Activated T-cell treated with anti-CD3 and anti-CD28 coated beads, Interleukin-2, amount 50 U/mL, for 24 hours (primary cell): ENCODE measurements around the gene AMZ1.

Source experiments
- DNase-seq: peaks from one replicate; pipeline ENCODE4 v3.0.0-alpha.2; 2020
- H3K27ac Mint-ChIP-seq: 2 replicates; pipeline ENCODE4 v1.8.0; 2020; ENCODE audit warnings: mild to moderate bottlenecking, mixed read lengths
- H3K27me3 Mint-ChIP-seq: 2 replicates; pipeline ENCODE4 v1.8.0; 2020; ENCODE audit warnings: mixed read lengths
- H3K36me3 Mint-ChIP-seq: 2 replicates; pipeline ENCODE4 v1.8.0; 2020; ENCODE audit warnings: low read depth, mixed read lengths
- H3K4me1 Mint-ChIP-seq: 2 replicates; pipeline ENCODE4 v1.8.0; 2020; ENCODE audit warnings: low read depth, mixed read lengths
- H3K4me3 Mint-ChIP-seq: 2 replicates; pipeline ENCODE4 v1.8.0; 2020; ENCODE audit warnings: mild to moderate bottlenecking, moderate library complexity, mixed read lengths
- H3K9me3 Mint-ChIP-seq: 2 replicates; pipeline ENCODE4 v1.8.0; 2020; ENCODE audit warnings: mixed read lengths

Gene AMZ1

DNA sequence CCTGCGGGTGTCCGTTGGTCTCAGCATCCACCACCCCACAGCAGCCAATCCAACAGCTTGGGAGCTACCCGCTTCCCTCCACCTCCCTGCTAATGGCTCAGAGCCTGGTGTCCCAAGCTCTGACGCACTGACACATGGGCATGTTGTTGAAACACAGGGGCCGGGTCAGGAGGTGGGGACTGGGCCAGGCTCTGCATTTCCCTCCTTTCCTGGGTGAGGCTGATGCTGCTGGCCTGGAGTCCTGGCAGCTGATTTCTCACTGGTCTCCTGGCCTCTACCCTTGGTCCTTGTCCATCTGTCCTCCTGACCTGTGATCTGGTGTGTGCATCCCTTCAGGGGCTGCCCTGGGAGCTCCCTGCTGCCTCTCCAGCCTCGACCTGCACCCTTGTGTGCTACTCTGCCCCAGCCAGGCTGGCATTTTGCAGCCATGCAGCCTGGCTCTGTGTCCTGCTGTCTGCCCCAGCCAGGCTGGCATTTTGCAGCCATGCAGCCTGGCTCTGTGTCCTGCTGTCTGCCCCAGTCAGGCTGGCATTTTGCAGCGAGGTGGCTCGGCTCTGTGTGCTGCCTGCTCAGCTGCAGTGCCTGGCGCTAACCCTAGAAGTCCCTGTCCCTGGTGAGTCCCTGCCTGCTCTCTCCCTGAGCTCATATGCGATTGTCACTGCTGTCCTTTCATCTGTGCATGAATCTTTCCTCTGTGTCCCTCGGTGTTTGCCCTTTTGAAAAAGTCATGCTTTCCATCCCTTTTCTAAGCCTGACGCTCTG is 14.0 kb downstream of the AMZ1 start:
- Mint-ChIP-seq H3K9me3 (no peaks in the 10 kb centered on the region), H3K27ac (no peak overlapping the region), H3K36me3 (no peaks in the 10 kb centered on the region), H3K27me3 (no peaks in the 10 kb centered on the region), H3K4me3 (no peak overlapping the region), H3K4me1 (peaks cover 23% of the 10 kb centered on the region)
- DNase-seq: no peak

DNA sequence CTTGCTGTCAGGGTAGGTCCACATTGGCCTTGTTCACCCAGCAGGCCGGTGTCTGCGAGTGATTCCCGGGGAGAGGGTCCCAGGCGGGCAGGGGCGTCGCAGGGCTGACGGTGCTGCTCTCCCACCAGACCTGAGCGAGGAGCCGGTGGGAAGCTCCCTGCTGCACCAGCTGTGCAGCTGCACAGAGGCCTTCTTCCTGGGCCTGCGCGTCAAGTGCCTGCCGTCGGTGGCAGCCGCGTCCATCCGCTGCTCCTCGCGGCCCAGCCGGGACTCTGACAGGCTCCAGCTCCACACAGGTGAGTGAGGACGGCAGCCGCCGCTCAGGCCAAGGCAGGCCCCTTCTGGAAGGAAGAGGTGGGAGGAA is 14.6 kb downstream of the AMZ1 start:
- no peaks in the 10 kb centered on the region for H3K36me3 Mint-ChIP-seq
- H3K27ac Mint-ChIP-seq: no peak overlapping the region
- DNase-seq: no peak
- H3K9me3 Mint-ChIP-seq: no peaks in the 10 kb centered on the region
- H3K4me3 Mint-ChIP-seq: no peak overlapping the region
- peaks cover 23% of the 10 kb centered on the region for H3K4me1 Mint-ChIP-seq
- no peaks in the 10 kb centered on the region for H3K27me3 Mint-ChIP-seq

DNA sequence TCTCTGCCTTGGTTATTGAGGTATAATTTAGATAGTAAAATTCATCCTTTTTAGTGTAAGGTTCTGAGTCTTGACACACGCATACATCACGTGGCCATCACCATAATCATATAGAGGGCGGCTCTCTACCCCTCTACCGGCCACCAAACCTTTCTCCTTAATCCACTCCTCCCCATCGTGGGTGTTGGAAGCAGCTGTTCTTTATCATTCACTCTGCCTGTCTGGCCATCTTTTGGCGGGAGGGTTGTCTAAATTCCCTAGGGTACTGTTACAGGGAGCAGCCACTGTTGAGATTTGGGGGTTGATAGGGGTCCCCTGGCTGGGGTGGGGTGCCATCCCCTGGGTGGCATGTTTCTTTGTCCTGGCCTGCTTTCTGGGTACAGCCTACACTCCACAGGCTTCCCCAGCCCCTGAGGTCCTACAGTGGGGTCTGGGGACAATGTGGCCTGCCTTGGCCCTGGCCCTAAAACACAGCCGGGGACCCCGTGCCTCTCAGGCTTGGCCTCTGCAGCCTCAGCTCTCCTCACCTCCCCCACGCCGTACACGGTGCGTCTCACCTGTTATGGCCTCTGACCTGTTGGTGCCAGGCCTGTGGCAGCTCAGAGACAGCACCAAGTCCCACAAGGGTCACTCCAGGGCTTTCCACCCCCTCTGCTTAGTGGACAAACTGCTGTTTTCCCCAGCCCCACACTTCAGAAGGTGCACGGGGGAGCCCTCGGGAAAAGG is 17.5 kb downstream of the AMZ1 start:
- no peaks in the 10 kb centered on the region for H3K36me3 Mint-ChIP-seq
- H3K27ac Mint-ChIP-seq: no peak overlapping the region
- H3K4me1 Mint-ChIP-seq: peaks cover 12% of the 10 kb centered on the region
- H3K4me3 Mint-ChIP-seq: no peak overlapping the region
- H3K27me3 Mint-ChIP-seq: no peaks in the 10 kb centered on the region
- no peaks in the 10 kb centered on the region for H3K9me3 Mint-ChIP-seq
- DNase-seq: no peak

DNA sequence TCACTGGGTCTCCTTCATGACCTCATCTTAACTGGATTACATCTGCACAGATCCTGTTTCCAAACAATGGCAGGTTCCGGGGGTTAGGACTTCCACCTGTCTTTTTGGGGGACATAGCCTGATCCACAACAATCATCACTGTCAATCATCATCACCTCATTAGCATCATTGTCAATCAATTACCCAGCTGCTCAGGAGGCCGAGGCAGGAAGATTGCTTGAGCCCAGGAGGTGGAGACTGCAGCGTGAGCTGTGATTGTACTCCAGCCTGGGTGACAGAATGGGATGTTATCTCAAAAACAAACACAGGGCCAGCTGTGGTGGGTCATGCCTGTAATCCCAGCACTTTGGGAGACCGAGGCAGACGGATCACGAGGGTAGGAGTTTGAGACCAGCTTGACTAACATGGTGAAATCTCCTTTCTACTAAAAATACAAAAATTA is 18.7 kb downstream of the AMZ1 start:
- Mint-ChIP-seq H3K9me3 (no peaks in the 10 kb centered on the region), H3K4me3 (no peak overlapping the region), H3K4me1 (peaks cover 20% of the 10 kb centered on the region), H3K27me3 (no peaks in the 10 kb centered on the region), H3K36me3 (no peaks in the 10 kb centered on the region), H3K27ac (no peak overlapping the region)
- DNase-seq: no peak

DNA sequence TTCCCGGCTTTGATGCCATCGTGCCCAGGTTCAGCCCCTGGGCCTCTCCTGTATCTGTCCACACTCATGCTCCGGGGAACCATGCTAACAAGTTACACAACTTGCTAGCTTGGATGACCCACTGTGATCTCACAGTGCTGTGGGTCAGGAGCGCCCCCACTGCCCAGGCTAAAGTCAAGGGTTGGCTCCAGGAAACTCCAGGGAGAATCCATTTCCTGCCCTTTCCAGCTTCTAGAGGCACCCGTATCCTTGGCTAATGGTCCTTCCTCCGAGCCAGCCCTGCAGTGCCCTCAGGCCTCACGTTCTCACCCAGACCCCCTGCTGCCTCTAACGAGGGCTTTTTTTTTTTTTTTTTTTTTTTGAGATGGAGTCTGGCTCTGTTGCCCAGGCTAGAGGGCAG is 19.5 kb downstream of the AMZ1 start:
- H3K4me1 Mint-ChIP-seq: peaks cover 20% of the 10 kb centered on the region
- H3K9me3 Mint-ChIP-seq: no peaks in the 10 kb centered on the region
- no peak for DNase-seq
- H3K27ac Mint-ChIP-seq: no peak overlapping the region
- no peaks in the 10 kb centered on the region for H3K27me3 Mint-ChIP-seq
- H3K4me3 Mint-ChIP-seq: no peak overlapping the region
- H3K36me3 Mint-ChIP-seq: no peaks in the 10 kb centered on the region

DNA sequence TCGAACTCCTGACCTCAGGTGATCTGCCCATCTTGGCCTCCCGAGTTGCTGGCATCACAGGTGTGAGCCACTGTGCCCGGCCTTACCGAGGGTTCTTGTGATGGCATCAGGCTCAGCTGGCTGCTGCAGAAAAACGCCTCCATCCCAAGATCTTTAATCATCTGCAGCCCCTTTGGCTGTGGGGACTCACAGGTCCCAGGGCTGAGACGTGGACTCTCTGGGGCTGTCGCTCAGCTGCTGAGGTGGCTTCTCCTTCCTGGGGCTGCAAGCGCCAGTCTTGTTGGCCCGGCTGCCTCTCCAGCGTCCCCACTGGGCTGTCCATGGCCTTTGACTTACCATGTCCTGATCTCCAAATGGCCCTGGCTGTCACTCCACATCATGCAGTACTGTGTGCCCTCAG is 20.0 kb downstream of the AMZ1 start:
- H3K36me3 Mint-ChIP-seq: no peaks in the 10 kb centered on the region
- H3K9me3 Mint-ChIP-seq: no peaks in the 10 kb centered on the region
- H3K4me1 Mint-ChIP-seq: peaks cover 20% of the 10 kb centered on the region
- H3K4me3 Mint-ChIP-seq: no peak overlapping the region
- no peak for DNase-seq
- no peak overlapping the region for H3K27ac Mint-ChIP-seq
- no peaks in the 10 kb centered on the region for H3K27me3 Mint-ChIP-seq

DNA sequence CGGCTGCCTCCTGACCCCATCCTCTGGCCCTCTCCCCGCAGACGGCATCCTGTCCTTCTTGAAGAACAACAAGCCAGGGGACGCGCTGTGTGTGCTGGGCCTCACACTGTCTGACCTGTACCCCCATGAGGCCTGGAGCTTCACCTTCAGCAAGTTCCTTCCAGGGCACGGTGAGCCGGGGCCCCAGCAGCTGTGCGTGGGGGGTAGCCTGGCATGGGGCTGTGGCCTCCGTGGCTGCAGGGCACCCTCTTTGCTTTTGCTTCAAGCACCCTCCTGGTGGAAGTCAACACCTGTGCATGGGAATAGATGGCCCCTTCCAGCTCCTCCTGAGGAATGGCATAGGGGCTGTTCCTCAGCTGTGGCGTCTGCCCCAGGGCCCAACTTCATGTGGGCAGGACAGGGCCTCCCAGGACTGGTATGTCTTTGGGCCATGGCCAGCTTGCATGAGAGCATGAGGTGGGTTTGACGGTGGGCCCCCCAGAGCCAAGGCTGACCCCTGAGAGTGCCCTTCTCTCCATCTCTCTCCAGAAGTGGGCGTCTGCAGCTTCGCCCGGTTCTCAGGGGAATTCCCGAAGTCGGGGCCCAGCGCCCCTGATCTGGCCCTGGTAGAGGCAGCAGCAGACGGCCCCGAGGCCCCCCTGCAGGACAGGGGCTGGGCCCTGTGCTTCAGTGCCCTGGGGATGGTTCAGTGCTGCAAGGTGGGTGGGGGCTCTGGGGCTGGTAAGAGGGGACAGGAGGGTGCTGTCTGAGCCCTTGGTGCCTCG is 20.7 kb downstream of the AMZ1 start:
- Mint-ChIP-seq H3K4me1 (peaks cover 23% of the 10 kb centered on the region), H3K4me3 (no peak overlapping the region), H3K36me3 (no peaks in the 10 kb centered on the region), H3K27ac (no peak overlapping the region), H3K9me3 (no peaks in the 10 kb centered on the region), H3K27me3 (peaks cover 4% of the 10 kb centered on the region)
- DNase-seq: no peak

DNA sequence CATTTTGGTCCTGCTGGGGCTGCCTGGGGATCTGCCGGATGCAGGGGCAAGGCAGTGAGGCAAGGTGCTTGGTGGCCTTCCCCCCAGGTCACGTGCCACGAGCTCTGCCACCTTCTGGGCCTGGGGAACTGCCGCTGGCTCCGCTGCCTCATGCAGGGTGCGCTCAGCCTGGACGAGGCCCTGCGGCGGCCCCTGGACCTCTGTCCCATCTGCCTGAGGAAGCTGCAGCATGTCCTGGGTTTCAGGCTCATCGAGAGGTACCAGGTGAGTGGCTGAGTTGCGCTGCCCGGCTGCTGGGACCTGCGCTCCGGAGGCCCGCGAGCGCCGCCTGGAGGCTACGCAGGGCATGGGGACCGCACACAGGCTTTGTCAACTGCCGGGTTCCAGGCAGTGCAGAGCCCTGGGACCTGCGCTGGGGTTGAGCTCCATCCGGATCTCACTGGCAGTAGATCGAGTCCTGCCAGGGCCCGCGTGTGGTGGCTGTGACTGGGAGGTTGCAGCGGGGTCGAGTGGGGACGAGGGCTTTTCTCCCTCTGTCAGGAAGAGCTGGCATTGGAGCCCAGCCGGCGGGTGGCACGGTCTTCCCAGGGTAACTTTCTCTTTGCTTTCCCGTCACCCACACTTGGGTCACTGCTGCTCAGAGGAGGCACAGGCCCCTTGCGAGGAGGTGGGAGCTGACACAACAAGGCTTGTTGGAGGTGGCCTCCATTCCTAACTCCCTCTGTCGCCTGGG is 21.7 kb downstream of the AMZ1 start:
- Mint-ChIP-seq H3K27me3 (peaks cover 14% of the 10 kb centered on the region), H3K9me3 (no peaks in the 10 kb centered on the region), H3K27ac (peak overlapping the region; percentile 40), H3K4me1 (peaks cover 26% of the 10 kb centered on the region), H3K4me3 (peak overlapping the region; percentile 49), H3K36me3 (no peaks in the 10 kb centered on the region)
- peak; percentile 87 for DNase-seq

DNA sequence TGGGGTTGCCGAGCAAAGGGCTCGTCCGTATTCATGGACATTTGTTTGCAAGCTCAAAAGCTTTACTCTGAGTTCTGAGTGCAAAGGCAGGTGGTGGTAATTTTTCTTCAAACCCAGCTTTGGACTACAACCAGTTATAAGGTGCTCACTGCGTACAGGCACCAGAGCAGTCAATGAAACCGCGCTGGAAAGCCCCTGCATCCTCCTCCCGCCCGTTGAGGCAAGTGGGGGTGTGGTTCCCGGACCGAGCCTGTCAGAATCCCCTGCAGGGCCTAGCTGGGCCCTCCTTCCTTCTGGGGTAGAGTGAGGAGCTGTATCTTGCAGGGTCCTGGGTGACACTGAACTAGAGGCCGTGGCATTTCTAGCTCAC is 22.3 kb downstream of the AMZ1 start:
- DNase-seq: peak; percentile 57
- peak overlapping the region; percentile 40 for H3K27ac Mint-ChIP-seq
- H3K27me3 Mint-ChIP-seq: peaks cover 20% of the 10 kb centered on the region
- H3K4me1 Mint-ChIP-seq: peaks cover 32% of the 10 kb centered on the region
- peak overlapping the region; percentile 49 for H3K4me3 Mint-ChIP-seq
- H3K9me3 Mint-ChIP-seq: no peaks in the 10 kb centered on the region
- no peaks in the 10 kb centered on the region for H3K36me3 Mint-ChIP-seq

DNA sequence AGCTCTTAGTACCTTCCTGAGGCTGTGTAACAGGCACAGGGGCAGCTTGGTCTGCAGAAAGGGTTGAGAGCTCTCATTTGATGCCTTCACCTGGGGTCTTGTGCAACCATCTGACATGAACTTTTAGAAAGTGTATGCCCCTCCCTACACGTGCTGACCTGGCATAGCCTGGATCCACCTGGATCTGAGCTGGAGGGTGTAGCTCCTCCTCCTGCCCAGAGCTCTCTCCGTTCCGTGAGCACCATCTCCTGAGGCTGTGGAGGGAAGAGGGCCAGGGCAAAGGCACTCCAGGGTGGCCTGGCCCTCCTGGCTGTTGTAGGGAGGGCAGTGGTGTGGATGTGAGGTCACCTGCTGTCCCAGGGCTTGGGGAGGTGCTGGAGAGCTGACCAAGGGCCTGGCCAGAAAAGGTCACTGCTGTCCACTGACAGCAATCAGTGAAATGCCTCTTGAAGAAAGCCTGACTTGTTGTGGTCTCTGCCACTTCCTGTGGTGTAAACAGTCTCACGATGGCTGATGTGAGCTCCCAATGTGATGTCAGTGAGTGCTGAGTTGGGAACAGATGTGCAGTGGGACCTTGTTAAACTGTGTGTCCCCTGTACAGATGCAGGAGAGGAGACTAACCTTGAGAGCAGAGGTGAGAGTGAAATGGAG is 23.0 kb downstream of the AMZ1 start:
- no peaks in the 10 kb centered on the region for H3K9me3 Mint-ChIP-seq
- peaks cover 39% of the 10 kb centered on the region for H3K4me1 Mint-ChIP-seq
- no peak for DNase-seq

DNA sequence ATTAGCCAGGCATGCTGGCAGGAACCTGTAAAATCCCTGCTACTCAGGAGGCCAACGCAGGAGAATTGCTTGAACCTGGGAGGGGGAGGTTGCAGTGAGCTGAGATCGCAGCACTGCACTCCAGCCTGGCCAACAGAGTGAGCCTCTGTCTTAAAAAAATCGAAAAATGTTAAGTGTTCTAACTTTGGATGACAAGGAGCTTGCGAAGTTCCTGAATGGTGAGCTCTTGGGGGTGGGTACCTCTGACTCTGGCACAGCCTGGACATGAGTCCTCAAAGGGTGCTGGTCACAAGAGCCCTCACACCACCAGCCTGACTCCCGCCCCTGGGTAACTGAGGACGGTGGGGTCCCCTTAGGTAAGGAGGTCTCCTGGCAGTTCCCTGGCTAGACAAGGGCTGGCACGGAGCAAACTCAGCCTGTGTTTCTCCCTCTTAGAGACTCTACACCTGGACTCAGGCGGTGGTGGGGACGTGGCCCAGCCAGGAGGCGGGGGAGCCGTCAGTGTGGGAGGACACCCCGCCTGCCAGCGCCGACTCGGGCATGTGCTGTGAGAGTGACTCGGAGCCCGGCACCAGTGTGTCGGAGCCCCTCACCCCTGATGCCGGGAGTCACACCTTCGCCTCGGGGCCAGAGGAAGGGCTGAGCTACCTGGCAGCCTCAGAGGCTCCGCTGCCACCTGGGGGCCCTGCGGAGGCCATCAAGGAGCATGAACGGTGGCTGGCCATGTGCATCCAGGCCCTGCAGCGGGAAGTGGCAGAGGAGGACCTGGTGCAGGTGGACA is 24.1 kb downstream of the AMZ1 start:
- no peak for DNase-seq

More for the DNA sequence above, 23.0 kb downstream of the AMZ1 start:
- Mint-ChIP-seq H3K36me3 (no peaks in the 10 kb centered on the region), H3K4me3 (peak overlapping the region; percentile 2), H3K27ac (peak overlapping the region; percentile 15), H3K27me3 (peaks cover 23% of the 10 kb centered on the region)

DNA sequence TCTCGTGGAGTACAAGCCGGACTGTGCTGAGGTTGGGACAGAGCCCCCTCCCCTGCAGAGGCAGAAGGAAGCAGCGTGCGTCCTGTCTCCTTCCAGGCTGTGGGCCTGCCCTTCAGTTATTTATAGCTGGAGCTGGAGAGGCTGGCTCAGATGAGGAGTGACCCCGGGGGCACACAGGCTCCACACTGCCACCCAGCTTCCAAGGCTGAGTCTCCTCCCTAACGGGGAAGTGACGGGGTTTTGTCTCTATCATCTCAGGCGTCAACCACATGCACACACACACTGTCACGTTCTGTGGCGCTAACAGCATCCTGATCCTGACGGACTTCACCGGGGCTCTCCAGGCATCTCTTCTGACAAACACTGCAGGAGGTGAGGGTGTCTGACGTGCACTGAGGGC is 25.4 kb downstream of the AMZ1 start:
- Mint-ChIP-seq H3K36me3 (no peaks in the 10 kb centered on the region), H3K4me1 (peaks cover 63% of the 10 kb centered on the region), H3K27me3 (peaks cover 26% of the 10 kb centered on the region), H3K4me3 (no peak overlapping the region), H3K27ac (no peak overlapping the region), H3K9me3 (no peaks in the 10 kb centered on the region)
- no peak for DNase-seq

More for the DNA sequence above, 24.1 kb downstream of the AMZ1 start:
- Mint-ChIP-seq H3K36me3 (no peaks in the 10 kb centered on the region), H3K27me3 (peaks cover 26% of the 10 kb centered on the region), H3K4me3 (no peak overlapping the region), H3K4me1 (peaks cover 50% of the 10 kb centered on the region), H3K27ac (no peak overlapping the region), H3K9me3 (no peaks in the 10 kb centered on the region)

DNA sequence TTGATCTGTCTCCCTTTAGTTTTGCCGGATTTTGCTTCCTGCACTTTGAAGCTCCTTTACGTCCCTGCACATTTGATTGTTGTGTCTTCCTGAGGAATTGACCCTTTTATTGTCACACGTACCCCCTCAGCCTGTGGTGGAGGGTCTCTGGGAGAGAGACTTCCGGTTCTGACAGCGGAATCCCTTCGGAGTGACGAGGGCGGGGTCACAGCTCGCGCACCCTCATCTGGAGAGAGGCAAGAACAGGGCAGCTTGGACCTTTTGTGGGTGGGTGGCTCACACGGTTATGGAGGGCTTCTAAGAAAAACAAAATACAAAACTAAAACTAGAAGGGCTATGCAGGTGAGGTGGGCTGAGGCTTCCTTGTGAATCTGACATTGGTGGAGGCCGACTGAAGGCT is 26.0 kb downstream of the AMZ1 start:
- Mint-ChIP-seq H3K9me3 (no peaks in the 10 kb centered on the region), H3K27me3 (peaks cover 26% of the 10 kb centered on the region), H3K36me3 (no peaks in the 10 kb centered on the region), H3K4me1 (peaks cover 69% of the 10 kb centered on the region), H3K4me3 (no peak overlapping the region), H3K27ac (no peak overlapping the region)
- no peak for DNase-seq
